ENCODE measurements around the gene NUSAP1.

DNA sequence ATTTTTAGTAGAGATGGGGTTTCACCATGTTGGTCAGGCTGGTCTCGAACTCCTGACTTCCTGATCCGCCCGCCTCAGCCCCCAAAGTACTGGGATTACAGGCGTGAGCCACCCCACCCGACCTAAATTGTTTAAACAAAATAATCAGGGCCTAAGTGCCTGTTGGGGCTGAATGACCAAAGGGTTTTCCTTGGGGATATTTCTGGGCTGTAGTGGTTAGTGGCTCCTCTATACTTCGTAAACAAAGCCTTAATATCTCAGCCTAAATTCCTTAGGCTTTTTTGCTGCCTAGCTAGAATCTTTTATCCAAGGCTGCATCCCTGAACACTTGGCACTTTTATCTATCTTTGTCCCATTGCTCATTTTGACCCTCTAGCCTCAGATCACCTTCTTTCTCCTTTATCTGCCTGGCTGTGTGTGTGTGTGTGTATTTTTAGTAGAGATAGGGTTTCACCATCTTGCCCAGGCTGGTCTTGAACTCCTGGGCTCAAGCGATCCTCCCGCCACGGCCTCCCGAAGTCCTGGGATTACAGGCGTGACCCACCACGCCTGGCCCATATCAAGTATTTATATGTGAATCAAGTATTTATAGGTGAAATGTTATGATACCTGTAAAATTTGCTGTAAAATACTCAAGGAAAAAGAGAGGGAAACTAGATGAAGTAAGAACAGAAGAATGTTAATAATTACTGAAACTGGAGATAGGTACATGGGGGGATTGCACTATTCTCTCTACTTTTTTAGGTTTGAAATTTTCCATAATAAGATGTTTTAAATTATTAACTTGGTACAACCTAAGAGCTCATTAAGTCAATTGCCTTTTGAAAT is 1.8 kb downstream of the NUSAP1 start:
- TF ChIP-seq GATA3 (IDR thresholded peaks at IDR 0.05; ENCODE audit: low read depth, low read length) = no peak
- TF ChIP-seq GATA2 (IDR thresholded peaks at IDR 0.05; ENCODE audit: low read depth, low read length) = no peak

All from SH-SY5Y (cell line).